Measurements from ENCODE around the gene OPRD1.
A peak's percentile ranks its signal among the peaks of the same experiment; 100 is the strongest.
"Not testable (repeated sequence)": the region's sequence is repeated elsewhere in the genome, so short reads cannot be mapped to it uniquely, and the experiment has no call there.

Gene OPRD1

DNA sequence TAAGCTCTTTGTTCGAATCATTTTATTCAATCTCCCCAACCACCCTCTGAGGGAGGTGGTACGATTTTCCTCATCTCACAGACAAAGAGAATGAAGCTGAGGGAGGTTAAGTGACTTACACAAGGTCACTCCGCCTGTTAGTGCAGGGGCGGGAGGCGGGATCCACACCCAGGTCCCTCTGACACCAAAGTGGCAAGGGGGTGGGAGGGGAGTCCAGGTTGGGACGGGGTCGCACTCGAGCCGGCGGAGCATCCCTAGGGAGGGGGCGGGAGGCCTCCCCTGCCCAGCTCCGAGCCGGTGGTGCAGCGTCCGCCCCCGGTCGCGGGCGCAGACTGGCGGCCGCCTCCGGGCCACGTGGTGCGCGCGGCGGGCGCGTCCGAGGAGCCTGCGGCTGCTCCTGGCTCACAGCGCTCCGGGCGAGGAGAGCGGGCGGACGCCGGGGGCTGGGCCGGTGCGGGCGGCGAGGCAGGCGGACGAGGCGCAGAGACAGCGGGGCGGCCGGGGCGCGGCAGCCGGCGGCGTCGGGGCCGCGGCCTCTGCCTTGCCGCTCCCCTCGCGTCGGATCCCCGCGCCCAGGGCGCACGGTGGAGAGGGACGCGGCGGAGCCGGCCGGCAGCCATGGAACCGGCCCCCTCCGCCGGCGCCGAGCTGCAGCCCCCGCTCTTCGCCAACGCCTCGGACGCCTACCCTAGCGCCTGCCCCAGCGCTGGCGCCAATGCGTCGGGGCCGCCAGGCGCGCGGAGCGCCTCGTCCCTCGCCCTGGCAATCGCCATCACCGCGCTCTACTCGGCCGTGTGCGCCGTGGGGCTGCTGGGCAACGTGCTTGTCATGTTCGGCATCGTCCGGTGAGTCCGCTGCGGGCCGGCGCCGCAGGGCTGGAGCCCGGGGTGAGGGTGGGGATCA is at the start of gene OPRD1:
OPRD1 (plus strand) TSS at position 405 of the 903 bp plus-strand sequence; CDS start at position 619, 214 bp downstream.
- DNase-seq (ENCODE audit: low read depth in 2 of 2), result no peak

GRCh38 chr1:28766532-28767183 is 45.3 kb upstream of the OPRD1 start:
- no peak for DNase-seq (ENCODE audit: low read depth in 2 of 2)

GRCh38 chr1:28770601-28771165 is 41.3 kb upstream of the OPRD1 start:
- no peak for DNase-seq (ENCODE audit: low read depth in 2 of 2)

DNA sequence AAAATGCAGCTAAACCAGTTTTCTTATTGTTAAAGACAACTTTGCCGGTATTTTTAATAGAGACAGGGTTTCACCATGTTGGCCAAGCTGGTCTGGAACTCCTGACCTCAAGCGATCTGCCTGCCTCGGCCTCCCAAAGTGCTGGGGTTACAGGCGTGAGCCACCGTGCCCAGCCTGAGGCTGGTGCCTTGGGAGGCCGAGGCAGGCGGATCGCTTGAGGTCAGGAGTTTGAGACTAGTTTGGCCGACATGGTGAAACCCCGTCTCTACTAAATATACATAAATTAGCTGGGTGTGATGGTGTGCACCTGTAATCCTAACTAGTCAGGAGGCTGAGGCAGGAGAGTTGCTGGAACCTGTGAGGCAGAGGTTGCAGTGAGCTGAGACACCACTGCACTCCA is 40.0 kb upstream of the OPRD1 start:
- DNase-seq (ENCODE audit: low read depth in 2 of 2), result not testable (repeated sequence)

DNA sequence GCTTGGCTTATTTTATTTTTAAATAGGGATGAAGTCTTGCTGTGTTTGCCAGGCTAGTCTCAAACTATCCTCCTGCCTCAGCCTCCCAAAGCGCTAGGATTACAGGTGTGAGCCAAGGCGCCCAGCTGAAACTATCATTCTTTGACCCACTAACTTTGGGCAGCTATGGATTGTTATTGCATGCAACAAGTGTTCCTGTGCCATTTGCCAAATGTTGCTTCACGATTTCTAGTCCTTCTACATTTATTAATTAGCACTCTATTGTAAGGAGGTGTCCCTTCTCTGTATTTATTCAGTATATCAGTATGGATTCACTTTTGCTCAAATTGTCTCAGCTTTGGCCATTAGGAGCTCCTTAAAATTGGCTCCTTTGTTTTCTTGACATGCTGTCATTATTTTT is 38.9 kb upstream of the OPRD1 start:
- no peak for DNase-seq (ENCODE audit: low read depth in 2 of 2)

- peak; percentile 43 to 57 for DNase-seq (ENCODE audit: low read depth in 2 of 2)
Measured at GRCh38 chr1:28775121-28775942, 36.6 kb upstream of the OPRD1 start.

DNA sequence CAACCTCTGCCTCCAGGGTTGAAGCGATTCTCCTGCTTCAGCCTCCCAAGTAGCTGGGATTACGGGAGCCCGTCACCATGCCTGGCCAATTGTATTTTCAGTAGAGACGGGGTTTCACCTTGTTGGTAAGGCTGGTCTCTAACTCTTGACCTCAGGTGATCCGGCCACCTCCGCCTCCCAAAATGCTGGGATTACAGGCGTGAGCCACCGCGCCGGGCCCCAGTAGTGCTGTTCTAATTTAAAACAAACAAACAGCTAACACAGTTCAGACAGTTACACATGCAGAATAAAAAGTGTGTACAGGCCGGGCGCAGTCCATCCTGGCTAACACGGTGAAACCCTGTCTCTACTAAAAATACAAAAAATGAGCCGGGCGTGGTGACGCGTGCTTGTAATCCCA is 35.6 kb upstream of the OPRD1 start:
- no peak for DNase-seq (ENCODE audit: low read depth in 2 of 2)

DNA sequence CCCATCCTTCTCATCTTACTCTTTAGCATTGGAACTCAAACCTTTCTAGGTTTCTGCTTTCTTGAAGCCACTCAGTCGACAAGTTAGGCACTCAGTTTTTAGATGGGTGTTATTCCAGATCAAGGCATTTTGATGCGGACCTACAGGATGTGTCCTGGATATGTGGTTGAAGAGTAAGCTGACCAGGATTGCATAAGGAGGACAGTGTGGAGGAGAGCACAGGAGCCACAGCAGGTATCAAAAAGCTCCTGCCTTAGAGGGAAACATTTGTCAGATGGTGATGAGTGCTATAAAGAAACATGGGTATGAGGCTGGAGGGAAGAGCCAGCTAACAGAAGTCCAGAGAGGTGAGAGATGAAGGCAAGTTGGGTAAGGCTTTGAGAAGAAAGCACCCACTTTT is 33.9 kb upstream of the OPRD1 start:
- DNase-seq (ENCODE audit: low read depth in 2 of 2), result no peak

GRCh38 chr1:28779751-28780408 is 32.1 kb upstream of the OPRD1 start:
- no peak for DNase-seq (ENCODE audit: low read depth in 2 of 2)

DNA sequence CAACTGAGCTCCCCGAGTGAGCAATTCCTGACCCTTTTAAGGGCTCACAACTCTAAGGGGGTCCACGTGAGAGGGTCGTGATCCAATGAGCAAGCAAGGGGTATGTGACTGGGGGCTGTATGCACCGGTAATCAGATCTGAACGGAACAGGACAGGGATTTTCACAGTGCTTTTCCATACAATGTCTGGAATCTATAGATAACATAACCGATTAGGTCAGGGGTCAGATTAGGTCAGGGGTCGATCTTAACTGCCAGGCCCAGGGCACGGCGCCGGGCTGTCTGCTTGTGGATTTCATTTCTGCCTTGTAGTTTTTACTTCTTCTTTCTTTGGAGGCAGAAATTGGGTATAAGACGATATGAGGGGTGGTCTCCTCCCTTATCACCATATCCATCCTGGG is 30.7 kb upstream of the OPRD1 start:
- DNase-seq (ENCODE audit: low read depth in 2 of 2), result no peak

- DNase-seq (ENCODE audit: low read depth in 2 of 2), result no peak
Measured at GRCh38 chr1:28782011-28782410, 30.0 kb upstream of the OPRD1 start.

GRCh38 chr1:28783363-28783762 is 28.6 kb upstream of the OPRD1 start:
- DNase-seq (ENCODE audit: low read depth in 2 of 2), result no peak

DNA sequence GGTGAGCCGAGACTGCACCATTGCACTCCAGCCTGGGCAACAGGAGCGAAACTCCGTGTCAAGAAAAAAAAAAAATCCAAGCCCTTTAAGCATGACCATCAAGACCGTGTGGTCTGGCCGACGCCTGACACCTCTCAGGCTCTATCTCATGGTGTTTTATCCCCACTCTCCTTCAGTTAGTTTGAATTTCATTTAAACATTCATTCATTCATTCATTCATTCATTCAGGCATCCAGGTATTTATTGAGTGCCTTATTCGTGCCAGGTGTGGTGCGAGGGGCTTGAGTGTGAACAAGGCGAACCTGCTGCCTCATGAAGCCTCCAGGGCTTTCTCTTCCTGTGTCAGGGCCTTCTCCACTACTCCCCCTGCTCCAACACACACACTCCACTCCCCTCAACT is 22.6 kb upstream of the OPRD1 start:
- DNase-seq (ENCODE audit: low read depth in 2 of 2), result no peak

- no peak for DNase-seq (ENCODE audit: low read depth in 2 of 2)
Measured at GRCh38 chr1:28789816-28790215, 22.2 kb upstream of the OPRD1 start.

GRCh38 chr1:28790377-28791035 is 21.5 kb upstream of the OPRD1 start:
- no peak for DNase-seq (ENCODE audit: low read depth in 2 of 2)

- not testable (repeated sequence) for DNase-seq (ENCODE audit: low read depth in 2 of 2)
Measured at GRCh38 chr1:28791929-28792328, 20.0 kb upstream of the OPRD1 start.

DNA sequence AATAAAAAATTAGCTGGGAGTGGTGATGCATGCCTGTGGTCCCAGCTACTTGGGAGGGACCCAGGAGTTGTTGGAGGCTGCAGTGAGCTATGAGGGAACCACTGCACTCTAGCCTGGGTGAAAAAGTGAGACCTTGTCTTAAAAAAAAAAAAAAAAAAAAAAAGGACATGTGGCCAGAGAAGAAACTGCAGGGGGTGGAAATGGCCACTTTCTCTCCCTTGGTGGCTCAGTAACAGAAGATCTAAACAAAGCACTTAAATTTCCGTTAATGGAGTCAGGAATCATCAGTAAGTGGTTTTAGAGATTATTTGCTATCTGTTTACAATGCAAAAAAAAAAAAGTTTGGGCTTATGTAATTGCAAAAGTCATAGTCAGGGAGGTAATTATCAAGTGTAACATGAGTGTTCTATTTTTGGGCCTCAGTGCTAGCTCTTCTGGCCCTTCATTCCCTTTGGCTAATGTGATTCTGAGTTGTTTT is 19.3 kb upstream of the OPRD1 start:
- no peak for DNase-seq (ENCODE audit: low read depth in 2 of 2)

GRCh38 chr1:28794582-28794981 is 17.4 kb upstream of the OPRD1 start:
- DNase-seq (ENCODE audit: low read depth in 2 of 2), result not testable (repeated sequence)

- DNase-seq (ENCODE audit: low read depth in 2 of 2), result no peak
Measured at GRCh38 chr1:28796352-28797211, 15.4 kb upstream of the OPRD1 start.

DNA sequence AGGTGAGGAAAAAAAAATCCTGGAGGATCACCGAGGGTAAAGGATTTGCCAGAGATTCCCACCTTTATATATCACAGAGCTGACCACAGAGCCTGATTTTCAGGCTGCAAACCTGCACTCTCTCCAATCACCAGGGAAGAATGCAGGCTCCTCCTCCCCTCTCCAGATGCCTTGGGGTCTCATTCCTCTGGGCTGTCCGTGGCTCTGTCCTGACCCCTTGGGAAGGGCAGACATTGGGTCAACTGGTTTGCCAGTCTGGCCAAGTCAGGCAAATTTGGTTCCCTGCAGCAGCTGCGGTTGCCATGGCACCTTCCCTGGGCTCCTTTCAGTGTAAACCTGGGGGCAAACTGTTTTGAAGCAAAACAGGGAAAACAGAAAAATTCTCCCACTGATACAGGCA is 11.6 kb upstream of the OPRD1 start:
- DNase-seq (ENCODE audit: low read depth in 2 of 2), result no peak

Measured in stimulated activated CD8-positive, alpha-beta memory T cell treated with anti-CD3 and anti-CD28 coated beads, Interleukin-7, amount 100 ng/mL, for 4 hours (primary cell).